ENCODE measurements around the gene DHX30.

The DHX30 gene

DNA sequence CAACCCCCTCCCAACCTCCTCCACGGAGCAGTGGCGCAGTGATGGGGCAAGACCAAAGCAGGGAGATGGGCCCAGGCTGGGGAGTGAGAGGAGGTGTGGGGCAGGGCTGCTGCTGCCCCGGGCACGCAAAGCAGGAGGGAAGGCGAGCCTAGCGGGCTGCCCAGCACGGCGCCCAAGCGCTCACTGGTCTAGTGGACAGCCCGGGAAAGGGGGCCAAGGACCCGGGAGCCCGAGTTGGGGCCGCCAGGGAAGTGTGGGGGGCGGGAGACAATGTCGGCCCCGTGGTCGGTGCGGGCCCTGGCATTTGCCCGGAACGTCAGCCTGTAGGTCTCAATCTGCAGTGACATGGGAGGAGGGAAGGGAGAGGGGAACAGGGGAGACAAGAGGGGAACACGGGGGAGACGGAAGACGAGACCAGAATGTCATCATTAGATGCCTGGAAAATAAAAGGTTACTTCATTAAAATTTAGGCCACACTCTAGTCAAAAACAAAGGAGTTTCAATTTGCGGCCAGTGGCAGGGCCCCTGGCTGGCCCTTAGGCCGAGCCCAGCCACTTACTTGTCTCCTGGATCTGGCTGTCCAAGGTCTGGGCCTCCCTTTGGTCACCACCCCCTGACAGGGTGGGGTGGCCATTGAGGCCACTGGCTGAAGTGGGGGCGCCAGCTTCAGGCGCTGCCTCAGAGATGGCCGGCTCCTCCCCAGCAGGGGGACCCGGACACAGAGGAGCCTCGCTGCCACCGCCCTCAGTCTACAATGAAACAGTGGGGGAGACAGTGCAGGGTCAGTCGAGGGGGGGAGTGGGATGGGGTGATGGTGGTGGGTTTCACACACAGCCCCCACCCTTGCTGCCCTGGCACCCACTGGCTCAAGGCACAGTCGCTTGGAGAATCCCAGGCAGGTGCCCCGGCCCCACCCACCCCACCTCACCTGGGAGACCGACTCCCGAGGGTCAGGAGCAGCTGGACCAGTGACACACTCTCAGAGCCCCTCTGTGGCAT lies 50.0 kb downstream of the DHX30 start:
- DNase-seq: no peak

DNA sequence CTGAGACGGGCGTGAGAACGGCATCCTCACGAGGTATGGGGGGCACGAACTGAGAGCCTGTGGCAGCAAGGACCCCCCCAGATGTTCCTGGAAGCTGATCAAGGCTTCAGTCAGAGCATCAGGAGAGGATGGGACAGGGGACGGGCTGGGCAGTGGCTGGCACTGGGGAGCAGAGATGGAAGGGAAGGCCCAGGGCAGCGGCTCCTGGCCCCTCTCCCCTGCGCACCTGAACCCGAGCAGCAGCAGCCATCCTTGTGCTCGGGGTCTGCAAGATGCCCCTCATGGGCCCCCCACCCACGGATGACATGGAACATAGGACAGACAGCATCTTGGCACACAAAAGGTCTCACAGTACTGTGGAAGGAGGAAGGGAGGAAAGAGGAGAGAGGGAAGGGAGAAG lies 51.3 kb downstream of the DHX30 start:
- DNase-seq: no peak

DNA sequence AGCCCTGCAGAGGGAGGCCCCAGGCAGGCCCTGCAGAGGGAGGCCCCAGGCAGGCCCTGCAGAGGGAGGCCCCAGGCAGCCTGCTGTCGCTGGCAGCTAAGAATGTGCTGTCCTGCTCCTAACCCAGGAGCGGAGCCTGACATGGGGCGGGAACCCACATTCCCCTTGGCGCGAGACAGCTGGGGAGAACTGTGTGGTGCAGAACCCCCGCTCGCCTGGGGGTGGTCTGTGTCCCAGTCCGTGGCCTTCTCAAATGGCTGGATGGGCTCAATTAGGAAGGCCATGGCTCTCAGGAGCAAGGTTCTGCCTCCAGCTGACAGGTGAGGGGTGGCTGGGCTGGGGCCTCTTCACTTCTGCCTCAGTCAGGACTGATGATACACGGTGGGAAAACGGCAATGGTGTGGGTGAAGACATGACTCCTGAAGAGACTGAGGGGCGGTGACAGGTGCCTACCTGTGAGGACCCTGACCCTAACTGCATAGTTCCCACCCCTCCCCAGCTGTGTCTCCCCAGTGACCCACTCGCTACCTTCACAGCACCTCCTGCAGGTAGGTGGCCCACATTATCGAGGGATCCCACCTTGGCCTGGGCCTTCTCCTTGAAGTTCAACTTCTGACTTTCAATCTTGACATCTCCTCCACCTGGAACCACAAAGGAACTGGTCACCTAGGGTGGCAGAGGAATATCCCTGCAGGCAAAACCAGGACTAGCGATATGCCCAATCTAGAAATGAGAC lies 52.0 kb downstream of the DHX30 start:
- no peak for DNase-seq

DNA sequence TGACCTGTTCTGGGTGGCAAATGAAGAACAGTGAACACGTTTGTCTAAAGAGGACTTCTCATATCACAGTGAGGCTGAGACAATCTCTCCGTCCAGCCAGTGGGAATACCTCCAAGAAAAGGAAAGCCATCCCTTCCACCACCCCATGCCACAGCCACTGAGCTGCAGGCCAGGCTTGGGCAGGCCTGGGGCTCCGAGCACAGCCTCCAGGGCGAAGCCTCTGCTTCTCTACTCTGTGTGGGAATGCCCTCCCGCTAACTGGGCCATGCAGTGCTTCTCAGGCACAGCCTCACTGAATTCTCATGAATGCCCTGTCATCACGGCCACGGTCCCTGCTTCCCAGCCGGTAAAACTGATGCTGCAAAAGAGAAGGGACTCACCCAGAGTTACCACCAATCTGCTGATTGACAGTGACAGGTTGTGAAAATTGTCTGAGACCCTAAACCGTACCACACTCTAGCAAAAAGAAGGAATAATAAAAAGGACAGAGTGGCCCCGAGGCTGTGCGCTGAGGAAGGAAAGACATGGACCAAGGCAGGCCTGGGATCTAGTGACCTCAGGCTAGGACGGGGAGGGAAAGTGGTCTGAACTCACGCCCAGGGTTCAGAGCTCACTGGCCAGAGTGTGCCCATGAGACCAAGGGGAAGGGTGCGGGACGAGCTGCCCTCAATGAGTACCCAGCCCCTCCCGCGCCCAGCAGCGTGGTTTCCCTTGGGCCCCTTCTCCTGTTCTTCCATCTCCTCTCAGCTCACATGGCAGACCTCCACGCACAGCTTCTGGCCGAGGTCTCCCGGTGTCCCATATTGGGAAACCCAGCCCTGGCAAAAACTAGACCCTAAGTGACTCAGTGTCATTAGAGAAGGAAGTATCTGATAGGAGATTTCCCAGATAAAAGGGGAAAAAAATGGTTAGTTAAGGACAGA lies 52.8 kb downstream of the DHX30 start:
- DNase-seq: no peak

DNA sequence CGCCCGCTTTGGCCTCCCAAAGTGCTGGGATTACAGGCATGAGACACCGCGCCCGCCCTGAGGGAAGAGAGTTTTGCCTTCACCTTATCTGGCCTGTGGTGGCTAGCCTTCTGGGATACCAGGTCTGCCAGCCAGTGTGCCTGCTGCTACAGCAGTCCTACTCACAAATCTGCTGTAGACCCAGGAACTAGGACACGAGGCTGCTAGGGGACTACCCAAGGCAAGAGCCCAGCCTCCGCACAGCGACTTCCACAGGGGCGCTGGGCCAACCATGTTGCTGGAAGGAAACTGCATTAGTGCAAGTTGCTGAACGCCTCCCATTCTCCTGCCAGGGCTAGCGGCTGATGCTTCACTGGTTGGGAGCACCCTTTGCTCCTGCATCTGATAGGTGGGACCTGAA lies 53.7 kb downstream of the DHX30 start:
- DNase-seq: no peak

DNA sequence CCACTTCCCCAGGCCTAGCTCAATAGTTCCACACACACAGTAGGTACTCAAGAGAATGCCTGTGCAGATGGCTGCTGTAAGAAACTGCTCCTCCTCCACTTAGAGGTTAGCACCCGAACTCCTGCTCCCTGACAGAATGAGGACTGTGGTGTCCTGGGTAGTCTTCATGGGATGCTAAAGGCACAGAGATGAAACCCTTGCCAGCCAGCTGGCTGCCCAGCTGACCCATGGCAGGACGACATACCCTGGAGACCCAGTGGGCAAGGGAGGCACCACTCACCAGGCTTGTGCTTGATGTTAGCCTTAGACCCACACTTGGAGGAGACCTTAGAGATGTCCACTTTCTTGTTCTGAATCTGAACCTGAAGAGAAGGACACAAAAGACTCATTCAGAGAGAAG lies 54.2 kb downstream of the DHX30 start:
- no peak for DNase-seq

DNA sequence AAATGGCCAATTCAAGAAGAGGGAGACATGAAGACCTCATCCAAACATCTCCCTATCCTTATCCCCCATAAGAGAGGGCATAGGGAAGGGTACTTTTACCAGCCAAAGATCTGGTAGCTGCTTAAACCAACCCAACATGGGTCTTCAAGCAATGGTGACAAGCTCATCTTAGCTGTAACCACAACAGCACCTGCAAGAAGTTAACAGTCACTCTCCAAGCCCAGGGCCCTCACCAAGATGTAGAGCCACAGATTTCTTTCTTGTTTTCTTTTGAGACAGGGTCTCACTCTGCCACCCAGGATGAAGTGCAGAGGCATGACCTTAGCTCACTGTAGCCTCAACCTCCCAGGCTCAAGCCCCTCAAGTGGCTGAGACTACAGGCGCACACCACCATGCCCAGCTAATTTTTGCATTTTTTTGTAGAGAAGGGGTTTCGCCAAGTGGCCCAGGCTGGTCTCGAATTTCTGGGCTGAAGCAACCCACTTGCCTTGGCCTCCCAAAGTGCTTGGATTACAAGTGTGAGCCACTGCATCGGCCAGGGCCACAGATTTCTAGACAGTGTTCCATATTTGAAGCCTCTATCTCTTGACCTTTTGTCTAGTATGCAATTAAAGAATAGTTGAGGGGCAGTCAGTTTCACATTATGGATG lies 57.1 kb downstream of the DHX30 start:
- DNase-seq: no peak

DNA sequence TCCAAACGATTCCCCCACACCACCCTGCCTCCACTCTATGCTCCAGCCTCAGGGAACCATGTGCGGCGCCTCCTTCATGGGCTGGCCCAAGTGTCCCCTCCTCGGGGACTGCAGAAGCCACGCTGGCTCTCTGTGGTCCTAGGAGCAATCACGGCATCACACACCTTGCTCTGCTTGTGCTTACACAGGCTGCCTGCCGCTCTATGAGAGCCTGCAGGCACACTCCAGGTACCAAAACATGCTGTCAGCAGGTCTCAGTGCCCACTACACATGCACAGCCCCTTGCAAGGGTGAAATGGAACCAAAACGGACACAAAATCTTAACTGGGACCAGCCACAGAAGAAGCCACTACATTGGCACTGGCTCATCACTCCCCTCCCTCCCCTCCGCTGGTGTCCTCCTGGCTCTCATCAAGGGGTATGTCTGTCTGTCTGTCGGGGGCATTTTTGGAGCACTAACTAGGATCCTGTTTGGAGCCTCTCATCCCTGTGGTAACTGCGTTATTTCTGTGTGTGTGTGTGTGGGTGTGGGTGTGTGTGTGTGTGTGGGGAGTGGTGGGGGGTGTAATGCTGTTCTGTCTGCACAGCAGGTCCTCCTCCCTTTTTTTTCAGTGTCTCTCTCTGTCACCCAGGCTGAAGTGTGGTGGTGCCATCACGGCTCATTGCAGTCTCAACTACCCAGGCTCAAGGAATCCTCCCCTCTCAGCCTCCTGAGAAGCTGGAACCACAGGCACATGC lies 60.6 kb downstream of the DHX30 start:
- no peak for DNase-seq

DNA sequence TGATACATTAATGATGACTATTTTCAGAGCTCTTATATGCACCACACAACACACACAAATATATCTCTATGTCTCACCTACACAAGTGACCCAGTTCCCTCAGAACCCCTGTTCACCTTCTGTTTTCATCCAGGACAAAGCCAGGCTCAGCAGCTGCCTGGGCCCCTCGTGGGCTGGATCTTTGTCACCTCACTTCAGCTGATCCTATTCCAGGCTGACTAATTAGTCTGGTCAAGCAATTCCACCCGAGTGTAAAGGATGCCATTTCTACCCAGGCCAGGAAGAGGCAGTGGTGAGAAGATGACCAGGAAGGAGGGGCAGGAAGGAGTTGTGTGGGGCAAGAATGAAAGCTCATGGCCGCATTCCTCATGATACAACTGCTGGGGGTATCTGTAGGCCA lies 62.3 kb downstream of the DHX30 start:
- no peak for DNase-seq

DNA sequence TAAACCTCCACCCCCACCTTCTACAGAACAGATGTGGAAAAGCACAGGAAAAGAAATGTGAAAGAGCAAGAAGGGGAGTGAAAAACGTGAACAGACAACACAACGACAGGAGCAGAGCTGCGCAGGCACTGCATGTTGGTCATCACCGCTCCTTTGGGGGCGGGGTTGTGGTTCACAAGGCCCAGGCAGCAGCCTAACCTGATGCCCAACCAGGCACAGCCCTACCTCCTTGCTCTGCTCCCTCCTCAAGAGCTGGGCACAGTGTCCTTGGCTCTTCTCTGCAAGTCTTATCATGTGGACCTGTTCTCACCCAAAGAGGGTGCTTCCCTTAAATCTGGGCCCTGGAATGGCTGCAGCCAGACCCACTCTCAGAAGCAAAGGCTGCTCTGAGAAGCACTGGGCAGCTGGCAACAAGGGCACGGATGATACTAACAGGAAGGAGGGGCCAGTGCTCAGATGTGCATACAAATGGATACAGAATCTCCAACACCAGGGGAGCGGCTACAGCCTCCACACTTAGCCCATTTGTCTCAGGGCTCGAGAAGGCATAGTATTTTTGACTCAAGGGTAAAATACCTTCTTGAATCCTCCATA lies 64.6 kb downstream of the DHX30 start:
- DNase-seq: no peak

DNA sequence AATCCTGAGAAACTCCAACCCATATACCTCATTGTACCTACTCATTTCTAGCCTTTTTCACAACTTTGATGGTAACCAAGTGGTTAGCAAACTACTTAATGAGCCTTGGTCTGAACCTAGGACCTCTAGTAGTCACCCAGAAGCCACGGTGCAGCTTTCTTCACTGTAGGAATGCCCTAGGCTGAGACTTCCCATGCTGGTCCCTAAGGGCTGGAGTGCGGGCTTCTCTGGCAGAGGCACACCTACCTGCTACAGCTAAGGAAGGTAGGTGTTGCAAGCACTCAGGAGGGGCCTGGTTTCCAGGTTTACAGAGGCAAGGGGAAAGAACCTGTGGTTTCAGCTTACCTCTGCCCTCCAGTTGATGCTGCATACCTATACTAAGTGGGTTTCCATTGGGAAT lies 65.4 kb downstream of the DHX30 start:
- no peak for DNase-seq

DNA sequence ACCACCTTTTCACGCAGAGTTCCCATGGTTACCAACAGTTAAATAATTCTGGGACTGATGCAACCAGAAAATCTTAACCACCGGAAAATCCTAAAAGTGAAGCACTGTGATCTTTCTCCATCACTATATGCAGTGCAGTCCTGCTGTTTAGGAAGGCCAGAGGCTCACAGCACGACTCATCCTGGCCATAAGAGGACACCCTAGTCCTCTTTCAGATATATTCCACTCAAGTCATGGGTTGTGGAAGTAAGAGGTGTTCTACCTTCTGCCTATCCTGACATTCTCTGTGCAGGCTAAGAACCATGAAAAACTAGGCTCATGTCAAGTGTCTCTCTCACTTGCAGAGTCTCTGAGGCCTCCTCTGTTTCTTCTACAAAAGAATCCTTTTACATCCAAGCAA lies 67.2 kb downstream of the DHX30 start:
- no peak for DNase-seq

DNA sequence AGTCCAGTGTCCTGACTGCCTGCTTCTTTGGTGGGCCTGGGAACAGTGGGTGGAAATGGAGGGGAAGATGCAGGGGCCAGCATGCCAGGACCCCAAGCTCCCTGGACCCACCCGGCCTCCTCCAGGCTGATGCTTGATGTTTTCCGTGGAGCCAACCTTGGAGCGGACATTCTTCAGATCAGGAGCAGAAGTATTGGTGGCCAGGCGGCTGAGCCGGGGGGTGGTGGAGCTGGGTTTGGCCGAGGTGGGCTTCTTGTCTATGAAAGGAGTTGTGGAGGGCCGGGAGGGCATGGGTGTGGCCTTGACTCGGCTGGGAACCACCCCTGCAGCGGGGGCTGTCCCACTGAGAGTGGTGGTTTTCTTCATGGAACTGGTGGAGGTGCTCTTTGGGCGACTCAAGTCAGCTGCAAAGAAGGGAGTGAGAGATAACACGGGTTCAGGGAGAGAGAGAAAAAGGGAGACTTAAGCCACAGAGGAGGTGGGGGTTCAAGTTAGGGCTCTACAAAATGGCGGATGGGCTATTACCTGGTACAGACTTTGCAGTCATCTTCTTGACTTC lies 67.8 kb downstream of the DHX30 start:
- no peak for DNase-seq

DNA sequence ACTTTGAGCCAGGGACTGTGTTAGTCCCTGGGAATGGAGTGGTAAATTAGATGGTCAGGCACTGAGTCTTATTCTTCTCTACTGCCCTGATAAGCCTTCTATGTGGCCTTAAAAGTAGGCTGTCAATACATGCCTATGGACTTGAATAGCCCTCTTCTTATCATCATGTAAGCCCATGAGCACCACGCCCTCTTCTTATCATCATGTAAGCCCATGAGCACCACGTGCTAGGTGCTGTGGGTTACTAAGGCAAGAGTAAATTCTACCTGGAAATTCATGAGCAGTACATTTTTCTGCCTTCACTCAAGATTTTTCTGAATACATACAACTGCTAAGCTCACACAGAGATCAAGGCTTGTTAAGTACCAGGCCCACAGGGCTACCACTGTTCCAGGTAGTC lies 68.5 kb downstream of the DHX30 start:
- no peak for DNase-seq

DNA sequence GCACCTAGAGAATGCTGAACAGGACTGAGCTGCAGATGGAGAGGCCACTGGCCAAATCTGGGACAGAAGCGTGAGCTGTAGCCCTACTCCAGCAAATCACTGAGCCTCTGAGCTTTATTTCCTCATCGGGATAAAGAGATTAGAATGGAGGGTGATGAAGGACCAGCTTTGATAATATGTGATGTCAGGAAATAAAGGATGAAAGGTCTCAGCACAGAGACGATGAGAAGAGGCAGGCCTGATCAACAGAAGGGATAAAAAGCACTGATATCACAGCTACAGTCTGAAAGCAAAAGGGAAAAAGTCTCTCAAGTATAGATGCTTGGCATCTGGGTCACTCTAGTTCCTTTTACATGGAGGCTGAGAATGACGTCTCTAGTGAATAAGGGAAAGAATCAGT lies 70.0 kb downstream of the DHX30 start:
- DNase-seq: no peak

DNA sequence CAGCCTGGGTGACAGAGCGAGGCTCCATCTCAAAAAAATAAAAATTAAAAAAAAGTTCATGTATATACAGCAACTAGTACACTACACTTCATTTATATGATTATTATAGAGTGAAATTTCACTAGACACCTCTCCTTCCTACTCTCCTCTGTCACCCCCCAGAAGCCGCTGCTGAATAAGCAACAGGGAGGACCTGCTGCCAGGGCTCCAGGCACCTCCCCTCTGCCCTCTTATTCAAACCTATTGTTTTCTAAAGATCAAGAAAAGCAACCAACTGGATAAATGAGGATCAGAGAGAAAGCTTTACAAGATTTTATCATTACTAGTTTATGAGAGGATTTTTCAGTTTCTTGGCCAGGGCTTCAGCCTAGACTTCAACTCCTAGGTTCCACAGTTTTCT lies 71.5 kb downstream of the DHX30 start:
- DNase-seq: no peak

DNA sequence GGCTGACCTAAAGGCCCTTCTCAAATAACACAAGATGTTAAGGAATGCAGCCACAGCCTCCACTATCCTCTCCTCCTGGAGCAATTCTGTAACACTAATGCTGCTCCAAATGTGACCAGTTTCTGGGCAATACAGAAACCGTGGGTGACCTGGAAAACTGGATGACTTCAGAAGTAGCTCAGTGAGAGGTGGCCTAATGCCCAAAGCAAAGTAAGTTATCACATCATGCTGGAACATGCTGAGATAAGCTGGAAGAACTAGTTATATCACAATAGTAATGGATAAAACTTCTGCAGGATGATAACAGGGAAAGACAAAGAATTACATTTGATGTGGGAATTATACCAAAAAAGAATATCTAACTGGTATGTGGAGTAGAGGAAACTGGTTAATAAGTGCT lies 72.0 kb downstream of the DHX30 start:
- DNase-seq: no peak

DNA sequence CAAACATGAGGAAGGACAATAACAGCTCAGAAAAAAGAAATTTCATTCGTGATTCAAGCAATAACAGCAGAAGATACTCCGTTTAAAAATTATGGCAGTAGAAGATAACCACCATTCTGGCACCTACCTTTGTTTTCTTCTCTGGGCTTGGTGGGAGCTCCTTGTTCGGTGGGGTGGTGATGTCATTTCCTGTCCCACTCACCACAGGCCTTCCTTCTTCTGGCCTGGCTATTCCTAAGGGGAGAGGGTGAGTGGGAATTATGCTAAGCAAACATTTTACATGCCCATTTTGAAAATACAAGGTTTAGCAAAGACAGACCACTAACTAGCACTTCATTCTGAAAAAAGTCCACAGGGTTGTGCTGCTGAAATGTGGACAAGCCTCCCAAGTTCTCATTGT lies 74.4 kb downstream of the DHX30 start:
- DNase-seq: no peak

DNA sequence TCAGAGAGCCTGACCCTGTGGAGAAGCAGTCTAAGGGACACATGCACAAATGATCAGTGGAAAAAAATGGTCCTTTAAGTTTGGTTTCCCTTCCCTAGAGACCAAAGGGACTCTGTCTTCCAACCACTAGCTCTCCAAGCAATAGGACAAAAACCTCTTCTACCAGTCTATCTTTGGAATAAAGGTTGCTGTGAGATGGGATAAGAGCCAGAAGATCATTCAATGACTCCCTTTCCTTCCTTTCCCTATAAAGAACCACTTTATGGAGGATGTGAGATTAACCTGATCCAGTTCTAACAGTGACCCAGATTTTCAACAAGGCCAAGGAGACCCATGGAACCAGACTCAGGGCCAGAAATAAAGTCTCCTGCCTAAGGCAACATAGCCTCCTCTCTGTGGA lies 74.8 kb downstream of the DHX30 start:
- DNase-seq: no peak

DNA sequence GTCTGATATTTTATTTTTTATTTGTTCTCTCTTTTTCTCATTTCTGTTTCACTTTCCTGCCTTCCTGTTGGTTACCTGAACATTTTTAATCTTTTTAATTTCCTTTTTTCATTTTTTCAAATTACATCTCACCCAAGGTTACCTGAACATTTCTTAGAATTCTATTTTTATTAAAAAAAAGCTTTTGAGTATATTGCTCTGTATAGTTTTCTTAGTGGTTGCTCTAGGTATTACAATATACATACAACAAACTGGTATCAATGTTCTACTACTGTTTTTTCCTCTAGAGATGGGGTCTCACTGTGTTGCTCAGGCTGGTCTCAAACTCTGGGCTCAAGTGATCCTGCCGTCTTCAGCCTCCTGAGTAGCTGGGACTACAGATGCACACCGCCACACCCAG lies 79.4 kb downstream of the DHX30 start:
- no peak for DNase-seq

DNA sequence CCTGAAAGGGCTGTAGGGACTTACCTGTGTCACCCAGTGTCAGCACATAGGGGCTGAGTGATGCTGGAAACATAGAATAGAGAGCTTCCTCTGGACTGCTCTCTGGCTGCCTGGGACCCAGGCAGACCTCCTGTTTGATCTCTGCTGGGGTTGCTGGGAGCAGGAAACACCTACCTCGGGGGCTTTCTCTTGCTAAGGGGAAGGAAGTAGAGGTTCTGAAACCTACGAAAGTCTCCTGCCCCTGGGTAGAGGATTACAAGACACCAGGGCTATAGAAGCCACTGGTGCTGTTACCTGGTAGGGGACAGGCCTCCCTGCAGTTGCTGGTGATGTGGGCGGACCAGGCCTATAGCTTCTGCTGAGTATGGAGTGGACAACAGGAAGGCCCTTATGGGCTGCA lies 81.7 kb downstream of the DHX30 start:
- DNase-seq: no peak
